Nephron progenitor cell (in vitro differentiated cells): ENCODE results near the gene TBC1D24.

Experiments
- DNase-seq: peaks from one replicate; pipeline ENCODE4 v3.0.0; 2021
- H3K27ac Mint-ChIP-seq: 2 replicates; pipeline ENCODE4 v1.8.0; 2021; ENCODE audit warnings: mild to moderate bottlenecking, moderate library complexity, mixed read lengths
- H3K27me3 Mint-ChIP-seq: 2 replicates; pipeline ENCODE4 v1.8.0; 2021; ENCODE audit warnings: mild to moderate bottlenecking, low read depth, mixed read lengths; ENCODE audit not compliant: poor library complexity
- H3K36me3 Mint-ChIP-seq: 2 replicates; pipeline ENCODE4 v1.8.0; 2021; ENCODE audit warnings: low read depth, mixed read lengths
- H3K4me1 Mint-ChIP-seq: 2 replicates; pipeline ENCODE4 v1.8.0; 2021; ENCODE audit warnings: mixed read lengths
- H3K4me3 Mint-ChIP-seq: 2 replicates; pipeline ENCODE4 v1.8.0; 2021; ENCODE audit warnings: mild to moderate bottlenecking, moderate library complexity, mixed read lengths
- H3K9me3 Mint-ChIP-seq: 2 replicates; pipeline ENCODE4 v1.8.0; 2021; ENCODE audit warnings: mild to moderate bottlenecking, moderate library complexity, mixed read lengths
- CTCF ChIP-seq: fragments of 200-600 bp; sonication (generic); IDR thresholded peaks from 2 replicates; pipeline ENCODE4 v1.5.0; 2021; ENCODE audit warnings: antibody characterized with exemption

Gene TBC1D24

GRCh38 chr16:2469399-2470233 is 5.3 kb upstream of the TBC1D24 start:
- Mint-ChIP-seq H3K9me3 (no peaks in the 10 kb centered on the region), H3K27me3 (no peaks in the 10 kb centered on the region), H3K36me3 (no peaks in the 10 kb centered on the region), H3K4me3 (peak overlapping the region; percentile 66), H3K27ac (peak overlapping the region; percentile 58), H3K4me1 (peaks cover 32% of the 10 kb centered on the region)
- no peak for DNase-seq
- no peak for TF ChIP-seq CTCF

DNA sequence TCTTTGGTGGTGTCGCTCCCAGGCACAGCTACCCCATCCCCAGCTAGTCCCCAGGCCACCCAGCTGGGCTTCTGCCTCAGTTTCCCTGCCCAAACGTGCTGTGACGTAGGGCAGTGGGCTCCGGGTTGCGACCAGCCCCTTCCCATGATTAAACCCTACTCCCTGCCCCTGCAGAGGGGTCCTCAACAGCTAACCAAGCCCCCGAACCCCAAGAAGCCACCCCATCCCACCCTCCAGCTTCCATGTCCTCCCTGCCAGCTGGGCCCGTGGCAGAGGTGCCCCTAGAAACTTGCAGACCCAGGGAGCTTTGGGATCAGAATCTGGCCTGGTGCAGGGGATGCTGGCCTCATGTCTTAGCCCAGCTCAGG is 4.7 kb upstream of the TBC1D24 start:
- Mint-ChIP-seq H3K27me3 (no peaks in the 10 kb centered on the region), H3K9me3 (no peaks in the 10 kb centered on the region), H3K36me3 (no peaks in the 10 kb centered on the region), H3K4me1 (peaks cover 32% of the 10 kb centered on the region), H3K27ac (no peak overlapping the region), H3K4me3 (peak overlapping the region; percentile 40)
- no peak for TF ChIP-seq CTCF
- no peak for DNase-seq

GRCh38 chr16:2470603-2471015 is 4.3 kb upstream of the TBC1D24 start:
- Mint-ChIP-seq H3K27me3 (no peaks in the 10 kb centered on the region), H3K4me3 (peak overlapping the region; percentile 40), H3K9me3 (no peaks in the 10 kb centered on the region), H3K4me1 (peaks cover 32% of the 10 kb centered on the region), H3K36me3 (no peaks in the 10 kb centered on the region), H3K27ac (no peak overlapping the region)
- no peak for TF ChIP-seq CTCF
- DNase-seq, result no peak

DNA sequence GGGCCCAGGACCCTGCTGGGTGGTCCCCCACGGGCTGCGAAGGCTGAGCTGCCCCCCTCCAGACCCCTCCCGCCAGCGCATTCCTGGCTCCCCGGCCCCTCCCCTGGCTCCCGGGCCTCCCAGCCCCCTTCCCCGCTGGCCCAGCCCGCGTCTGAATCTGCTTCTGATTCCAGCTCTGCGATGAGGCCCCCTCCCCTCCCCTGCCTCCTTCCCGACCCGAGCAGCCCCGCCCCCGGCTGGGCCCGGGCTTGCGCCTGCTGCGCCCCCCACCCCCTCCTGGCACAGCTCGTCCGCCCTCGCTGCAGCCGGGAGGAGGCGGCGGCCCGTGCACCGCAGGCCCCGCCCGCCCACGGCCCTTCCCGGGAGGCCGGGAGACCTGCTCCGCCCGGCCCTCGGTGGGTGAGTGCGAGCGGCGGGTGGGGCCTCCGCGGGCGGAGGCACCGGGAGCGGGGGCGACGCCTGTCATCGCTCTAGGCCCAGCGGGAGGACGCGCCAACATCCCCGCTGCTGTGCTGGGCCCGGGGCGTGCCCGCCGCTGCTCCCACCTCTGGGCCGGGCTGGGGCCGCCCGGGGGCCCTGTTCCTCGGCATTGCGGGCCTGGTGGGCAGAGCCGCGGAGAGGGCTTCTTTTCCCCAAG is 3.8 kb upstream of the TBC1D24 start, which contains the start of gene NTN3:
Gene NTN3 (plus strand): TSS at position 282 of the 637 bp plus-strand sequence. CDS start 405 bp downstream, outside the sequence.
- TF ChIP-seq CTCF, result no peak
- peaks cover 5% of the 10 kb centered on the region for H3K27me3 Mint-ChIP-seq
- H3K36me3 Mint-ChIP-seq, result no peaks in the 10 kb centered on the region
- peak within 1 kb of the TSS; percentile 50 for H3K4me3 Mint-ChIP-seq
- no peak within 1 kb of the TSS for H3K27ac Mint-ChIP-seq
- DNase-seq, result peak; percentile 83
- peaks cover 36% of the 10 kb centered on the region for H3K4me1 Mint-ChIP-seq
- no peaks in the 10 kb centered on the region for H3K9me3 Mint-ChIP-seq

DNA sequence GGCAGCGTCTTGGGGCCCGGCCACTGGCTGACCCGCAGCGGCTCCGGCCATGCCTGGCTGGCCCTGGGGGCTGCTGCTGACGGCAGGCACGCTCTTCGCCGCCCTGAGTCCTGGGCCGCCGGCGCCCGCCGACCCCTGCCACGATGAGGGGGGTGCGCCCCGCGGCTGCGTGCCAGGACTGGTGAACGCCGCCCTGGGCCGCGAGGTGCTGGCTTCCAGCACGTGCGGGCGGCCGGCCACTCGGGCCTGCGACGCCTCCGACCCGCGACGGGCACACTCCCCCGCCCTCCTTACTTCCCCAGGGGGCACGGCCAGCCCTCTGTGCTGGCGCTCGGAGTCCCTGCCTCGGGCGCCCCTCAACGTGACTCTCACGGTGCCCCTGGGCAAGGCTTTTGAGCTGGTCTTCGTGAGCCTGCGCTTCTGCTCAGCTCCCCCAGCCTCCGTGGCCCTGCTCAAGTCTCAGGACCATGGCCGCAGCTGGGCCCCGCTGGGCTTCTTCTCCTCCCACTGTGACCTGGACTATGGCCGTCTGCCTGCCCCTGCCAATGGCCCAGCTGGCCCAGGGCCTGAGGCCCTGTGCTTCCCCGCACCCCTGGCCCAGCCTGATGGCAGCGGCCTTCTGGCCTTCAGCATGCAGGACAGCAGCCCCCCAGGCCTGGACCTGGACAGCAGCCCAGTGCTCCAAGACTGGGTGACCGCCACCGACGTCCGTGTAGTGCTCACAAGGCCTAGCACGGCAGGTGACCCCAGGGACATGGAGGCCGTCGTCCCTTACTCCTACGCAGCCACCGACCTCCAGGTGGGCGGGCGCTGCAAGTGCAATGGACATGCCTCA is 3.1 kb upstream of the TBC1D24 start:
- no peak for TF ChIP-seq CTCF
- Mint-ChIP-seq H3K4me3 (peak overlapping the region; percentile 50), H3K27ac (no peak overlapping the region), H3K9me3 (no peaks in the 10 kb centered on the region), H3K27me3 (peaks cover 12% of the 10 kb centered on the region), H3K4me1 (peaks cover 38% of the 10 kb centered on the region), H3K36me3 (no peaks in the 10 kb centered on the region)
- no peak for DNase-seq
